SH-SY5Y (cell line): ENCODE data around the gene AK1.

Experiments
- GATA2 ChIP-seq: IDR thresholded peaks from 2 replicates; pipeline ENCODE4 v1.6.1; 2011; ENCODE audit warnings: mild to moderate bottlenecking, low read depth, low read length
- GATA3 ChIP-seq: IDR thresholded peaks from 2 replicates; pipeline ENCODE4 v1.6.1; 2011; ENCODE audit warnings: low read depth, mild to moderate bottlenecking, low read length, moderate library complexity

- no peak for TF ChIP-seq GATA2
- TF ChIP-seq GATA3, result no peak
These were observed 48.1 kb downstream of the AK1 start for GRCh38 chr9:127829205-127829906.
